GM10248 (cell line): ENCODE results near the gene METTL5.
"Not testable (repeated sequence)": the region's sequence is repeated elsewhere in the genome, so short reads cannot be mapped to it uniquely, and the experiment has no call there.

Experiments
- CTCF ChIA-PET: fragments of 300-600 bp; sonication (Branson Sonifier 250); formaldehyde crosslinking; extraction: SDS; loops from one replicate; lab custom pipeline; 2021; ENCODE audit warnings: antibody characterized with exemption; lab: Yijun Ruan, JAX
- POLR2A ChIA-PET: fragments of 350-650 bp; sonication (Branson Sonifier 250); formaldehyde crosslinking; extraction: SDS; loops from one replicate; lab custom pipeline; 2020; ENCODE audit warnings: antibody characterized with exemption; lab: Yijun Ruan, JAX
- DNase-seq: peaks from one replicate; pipeline ENCODE4 v3.0.0; 2012; ENCODE audit errors: extremely low spot score
- TF ChIP-seq, protein P1 (sequence below): IDR thresholded peaks from 2 replicates; pipeline ENCODE4 v1.5.1; 2012; ENCODE audit warnings: mild to moderate bottlenecking, low read depth; ENCODE audit errors: extremely low read depth, missing control alignments, control extremely low read depth

The METTL5 gene

DNA sequence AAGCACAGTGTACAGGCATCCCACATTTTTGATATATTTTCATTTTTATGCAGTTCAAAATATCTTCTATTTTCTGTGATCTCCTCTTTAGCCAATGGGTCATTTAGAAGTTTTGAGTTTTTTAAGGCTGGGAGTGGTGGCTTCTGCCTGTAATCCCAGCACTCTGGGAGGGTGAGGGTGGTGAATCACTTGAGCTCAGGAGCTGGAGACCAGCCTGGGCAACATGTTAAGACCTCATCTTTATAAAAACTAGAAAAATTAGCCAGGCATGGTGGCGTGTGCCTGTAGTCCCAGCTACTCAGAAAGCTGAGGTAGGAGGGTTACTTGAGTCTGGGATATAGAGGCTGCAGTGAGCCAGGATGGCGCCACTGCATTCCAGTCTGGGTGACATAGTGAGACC, 20.3 kb upstream of the METTL5 start:
- no peak for DNase-seq
- TF ChIP-seq, protein P1, sequence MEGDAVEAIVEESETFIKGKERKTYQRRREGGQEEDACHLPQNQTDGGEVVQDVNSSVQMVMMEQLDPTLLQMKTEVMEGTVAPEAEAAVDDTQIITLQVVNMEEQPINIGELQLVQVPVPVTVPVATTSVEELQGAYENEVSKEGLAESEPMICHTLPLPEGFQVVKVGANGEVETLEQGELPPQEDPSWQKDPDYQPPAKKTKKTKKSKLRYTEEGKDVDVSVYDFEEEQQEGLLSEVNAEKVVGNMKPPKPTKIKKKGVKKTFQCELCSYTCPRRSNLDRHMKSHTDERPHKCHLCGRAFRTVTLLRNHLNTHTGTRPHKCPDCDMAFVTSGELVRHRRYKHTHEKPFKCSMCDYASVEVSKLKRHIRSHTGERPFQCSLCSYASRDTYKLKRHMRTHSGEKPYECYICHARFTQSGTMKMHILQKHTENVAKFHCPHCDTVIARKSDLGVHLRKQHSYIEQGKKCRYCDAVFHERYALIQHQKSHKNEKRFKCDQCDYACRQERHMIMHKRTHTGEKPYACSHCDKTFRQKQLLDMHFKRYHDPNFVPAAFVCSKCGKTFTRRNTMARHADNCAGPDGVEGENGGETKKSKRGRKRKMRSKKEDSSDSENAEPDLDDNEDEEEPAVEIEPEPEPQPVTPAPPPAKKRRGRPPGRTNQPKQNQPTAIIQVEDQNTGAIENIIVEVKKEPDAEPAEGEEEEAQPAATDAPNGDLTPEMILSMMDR = no peak
- CTCF ChIA-PET = interaction anchor here (0.8 to 1.5 kb wide), 2 partner anchors 13 to 21 kb away, joined by 3 to 4 read pairs; no protein-coding TSS in a partner anchor
- POLR2A ChIA-PET = no interaction called here

DNA sequence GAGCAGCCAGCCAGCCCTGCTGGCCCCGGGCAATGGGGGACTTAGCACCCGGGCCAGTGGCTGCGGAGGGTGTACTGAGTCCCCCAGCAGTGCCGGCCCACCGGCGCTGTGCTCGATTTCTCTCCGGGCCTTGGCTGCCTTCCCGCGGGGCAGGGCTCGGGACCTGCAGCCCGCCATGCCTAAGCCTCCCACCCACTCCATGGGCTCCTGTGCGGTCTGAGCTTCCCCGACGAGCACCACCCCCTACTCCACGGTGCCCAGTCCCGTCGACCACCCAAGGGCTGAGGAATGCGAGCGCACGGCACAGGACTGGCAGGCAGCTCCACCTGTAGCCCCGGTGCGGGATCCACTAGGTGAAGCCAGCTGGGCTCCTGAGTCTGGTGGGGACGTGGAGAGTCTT, 16.9 kb upstream of the METTL5 start:
- POLR2A ChIA-PET, DNase-seq: not testable (repeated sequence)
- CTCF ChIA-PET = interaction anchor here (1.7 kb wide), 1 partner anchor 14 kb away, joined by 5 read pairs; the partner anchor contains the start of gene UBR3

DNA sequence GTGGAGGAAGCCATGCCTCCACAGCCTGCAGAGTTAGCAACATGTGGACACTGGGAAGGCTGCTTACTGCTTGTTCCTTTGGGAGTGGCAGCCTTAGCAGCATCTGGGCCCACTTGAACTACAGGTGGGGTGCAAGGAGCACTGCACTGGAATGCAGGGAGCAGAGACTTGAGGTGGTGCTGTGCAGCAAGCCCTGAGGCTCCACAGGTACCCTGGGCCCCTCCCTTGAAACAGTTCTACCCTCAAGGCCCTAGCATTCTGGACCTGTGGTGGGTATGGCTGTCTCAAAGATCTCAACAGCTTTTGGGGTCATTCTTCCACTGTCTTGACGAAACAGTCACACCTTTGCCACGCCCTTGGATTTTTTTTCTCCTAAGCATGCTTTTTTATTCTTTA, 16.0 kb upstream of the METTL5 start:
- CTCF ChIA-PET = interaction anchor here (1.7 kb wide), 1 partner anchor 13 kb away, joined by 5 read pairs; the partner anchor contains the start of gene UBR3
- POLR2A ChIA-PET = no interaction called here
- no peak for DNase-seq
- TF ChIP-seq, protein P1 = no peak

DNA sequence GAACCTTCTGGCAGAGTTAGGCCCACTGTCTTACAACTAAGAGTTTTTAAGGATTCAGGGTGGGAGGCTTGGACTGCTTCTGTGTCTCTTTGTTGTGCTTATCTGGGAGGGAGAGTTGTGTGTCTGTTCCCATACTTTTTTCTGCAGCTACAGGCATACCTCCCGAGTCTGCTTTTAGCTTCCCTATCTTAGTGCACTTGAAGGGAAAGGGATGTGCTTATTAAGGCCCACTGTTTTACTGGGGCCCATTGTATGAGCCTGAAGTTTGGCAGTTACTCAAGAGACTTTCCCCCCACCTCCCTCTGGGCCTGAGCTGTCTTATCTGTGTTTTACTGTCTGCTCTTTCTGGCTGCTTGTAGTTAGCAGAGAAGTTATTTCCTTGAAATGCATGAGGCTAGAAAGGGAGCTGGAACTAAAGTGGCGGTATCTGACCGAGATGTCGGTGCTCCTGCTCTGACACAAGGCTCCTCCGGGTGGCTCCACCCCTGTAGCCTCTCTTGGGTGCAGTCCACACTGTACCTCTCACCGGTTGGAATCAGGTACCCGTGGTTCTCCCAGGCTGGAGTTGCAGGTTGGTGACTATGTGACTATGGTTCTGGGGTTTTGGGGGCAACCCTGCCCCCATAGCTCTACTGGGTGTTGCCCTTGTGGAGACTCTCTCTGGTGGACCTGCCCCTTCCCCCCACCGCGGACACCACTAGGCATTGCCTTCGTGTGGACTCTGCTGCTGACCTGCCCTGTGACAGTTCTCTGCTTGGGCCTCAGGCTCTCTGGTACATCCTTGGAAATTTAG, 15.4 kb upstream of the METTL5 start:
- CTCF ChIA-PET = interaction anchor here (1.1 to 1.7 kb wide), 2 partner anchors 11 to 12 kb away, joined by 4 to 5 read pairs; partner anchors contain the start of gene UBR3
- POLR2A ChIA-PET = no interaction called here
- TF ChIP-seq, protein P1 = no peak
- DNase-seq = no peak

DNA sequence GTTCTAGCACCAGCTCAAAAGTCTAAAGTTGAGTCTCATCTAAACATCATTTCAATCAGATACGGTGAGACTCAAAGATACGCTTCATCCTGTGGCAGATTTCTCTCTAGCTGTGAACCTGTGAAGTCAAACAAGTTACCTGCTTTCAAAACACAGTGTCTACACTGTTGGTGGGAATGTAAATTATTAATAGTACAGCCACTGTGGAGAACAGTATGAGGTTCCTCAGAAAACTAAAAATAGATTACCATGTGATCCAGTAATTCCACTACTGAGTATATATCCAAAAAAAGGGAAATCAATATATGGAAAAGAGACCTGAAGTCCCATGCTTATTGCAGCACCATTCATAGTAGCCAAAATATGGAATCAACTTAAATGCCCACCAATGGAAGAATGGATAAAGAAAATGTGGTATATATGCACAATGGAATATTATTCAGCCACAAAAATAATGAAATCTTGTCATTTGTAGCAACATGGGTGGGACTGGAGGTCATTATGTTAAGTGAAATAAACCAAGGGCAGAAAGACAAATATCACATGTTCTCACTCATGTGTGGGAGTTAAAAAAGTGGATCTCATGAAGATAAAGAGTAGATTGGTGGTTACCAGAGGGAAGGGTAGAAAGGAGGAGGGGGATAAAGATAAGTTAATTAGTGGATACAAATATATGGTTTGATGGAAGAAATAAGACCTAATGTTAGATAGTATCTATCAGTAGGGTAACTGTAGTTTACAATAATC, 14.2 kb upstream of the METTL5 start:
- TF ChIP-seq, protein P1 = no peak
- no peak for DNase-seq
- POLR2A ChIA-PET = no interaction called here
- CTCF ChIA-PET = interaction anchor here (0.6 kb wide), 1 partner anchor 70 kb away, joined by 3 read pairs; no protein-coding TSS in a partner anchor

DNA sequence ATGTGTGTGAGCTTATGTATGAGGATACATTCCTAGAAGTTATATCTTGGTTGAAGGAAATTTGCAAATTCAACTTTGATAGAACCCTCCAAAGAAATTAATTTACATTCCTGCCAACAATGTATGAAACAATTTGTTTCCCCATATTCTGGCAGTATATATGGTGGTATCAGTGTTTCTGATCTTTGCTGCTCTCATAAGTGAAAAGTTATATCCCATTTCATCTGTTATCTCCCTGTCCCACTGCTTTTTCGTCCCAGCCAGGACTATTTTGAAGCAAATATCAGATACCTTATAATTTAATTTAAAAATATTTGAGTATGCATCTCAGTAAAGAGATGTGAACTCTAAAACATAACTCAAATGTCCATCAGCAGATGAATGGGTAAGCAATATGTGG, 9.7 kb upstream of the METTL5 start:
- ChIA-PET CTCF (interaction anchor here (0.8 to 1.1 kb wide), 4 partner anchors 8 to 16 kb away, joined by 3 to 5 read pairs (median 4); partner anchors contain the start of gene METTL5), POLR2A (no interaction called here)
- DNase-seq = no peak
- TF ChIP-seq, protein P1 = no peak
